ENCODE results near the gene CLCF1.
A peak's percentile ranks its signal among the peaks of the same experiment; 100 is the strongest.

Gene CLCF1

GRCh38 chr11:67357831-67358670, 15.3 kb downstream of the CLCF1 start:
- Histone ChIP-seq H3K9me3 (ENCODE audit: severe bottlenecking) (no peaks in the 10 kb centered on the region), H3K27ac (no peak overlapping the region), H3K27me3 (ENCODE audit: insufficient read depth, low read depth, severe bottlenecking) (no peaks in the 10 kb centered on the region), H3K4me3 (ENCODE audit: low read depth, low read length) (no peak overlapping the region), H3K36me3 (no peaks in the 10 kb centered on the region)
- no peak for TF ChIP-seq CTCF (IDR thresholded peaks at IDR 0.05; ENCODE audit: low read depth, low read length)
- no peak for DNase-seq

- peak; percentile 86 for TF ChIP-seq CTCF (IDR thresholded peaks at IDR 0.05; ENCODE audit: low read depth, low read length)
- Histone ChIP-seq H3K9me3 (ENCODE audit: severe bottlenecking) (no peaks in the 10 kb centered on the region), H3K36me3 (no peaks in the 10 kb centered on the region), H3K27me3 (ENCODE audit: insufficient read depth, low read depth, severe bottlenecking) (no peaks in the 10 kb centered on the region), H3K27ac (peak overlapping the region; percentile 85), H3K4me3 (ENCODE audit: low read depth, low read length) (no peak overlapping the region)
- peak; percentile 78 for DNase-seq
Measured at GRCh38 chr11:67356864-67357561, 16.4 kb downstream of the CLCF1 start.

GRCh38 chr11:67356387-67356863, 17.0 kb downstream of the CLCF1 start:
- H3K27me3 ChIP-seq (ENCODE audit: insufficient read depth, low read depth, severe bottlenecking) = no peaks in the 10 kb centered on the region
- H3K9me3 ChIP-seq (ENCODE audit: severe bottlenecking) = no peaks in the 10 kb centered on the region
- H3K4me3 ChIP-seq (ENCODE audit: low read depth, low read length) = no peak overlapping the region
- peak; percentile 25 for DNase-seq
- no peaks in the 10 kb centered on the region for H3K36me3 ChIP-seq
- TF ChIP-seq CTCF (IDR thresholded peaks at IDR 0.05; ENCODE audit: low read depth, low read length) = no peak
- peak overlapping the region; percentile 85 for H3K27ac ChIP-seq

- no peak for TF ChIP-seq CTCF (IDR thresholded peaks at IDR 0.05; ENCODE audit: low read depth, low read length)
- Histone ChIP-seq H3K4me3 (ENCODE audit: low read depth, low read length) (no peak overlapping the region), H3K27me3 (ENCODE audit: insufficient read depth, low read depth, severe bottlenecking) (no peaks in the 10 kb centered on the region), H3K9me3 (ENCODE audit: severe bottlenecking) (no peaks in the 10 kb centered on the region), H3K27ac (peak overlapping the region; percentile 85), H3K36me3 (no peaks in the 10 kb centered on the region)
- DNase-seq = no peak
Measured at GRCh38 chr11:67355794-67356386, 17.5 kb downstream of the CLCF1 start.

- no peak for TF ChIP-seq CTCF (IDR thresholded peaks at IDR 0.05; ENCODE audit: low read depth, low read length)
- H3K27ac ChIP-seq = peak overlapping the region; percentile 85
- no peak overlapping the region for H3K4me3 ChIP-seq (ENCODE audit: low read depth, low read length)
Measured at GRCh38 chr11:67355023-67355793, 18.2 kb downstream of the CLCF1 start.

More at GRCh38 chr11:67355023-67355793, 18.2 kb downstream of the CLCF1 start:
- no peaks in the 10 kb centered on the region for H3K27me3 ChIP-seq (ENCODE audit: insufficient read depth, low read depth, severe bottlenecking)
- peak; percentile 42 for DNase-seq
- H3K36me3 ChIP-seq = no peaks in the 10 kb centered on the region
- H3K9me3 ChIP-seq (ENCODE audit: severe bottlenecking) = no peaks in the 10 kb centered on the region
